Measurements from ENCODE around the gene LSG1.

LSG1 gene

GRCh38 chr3:194671900-194672808 is at the start of gene LSG1:
TSS of gene LSG1 (minus strand) at chr3:194672191. CDS start at chr3:194672162, 29 bp downstream.
- peak; percentile 92 for DNase-seq

- DNase-seq: no peak
Measured at GRCh38 chr3:194720048-194720447, 48.1 kb upstream of the LSG1 start.

GRCh38 chr3:194718079-194718478 is 46.1 kb upstream of the LSG1 start:
- no peak for DNase-seq

GRCh38 chr3:194715022-194715800 is 43.2 kb upstream of the LSG1 start:
- peak; percentile 19 for DNase-seq

- DNase-seq: no peak
Measured at GRCh38 chr3:194714564-194714963, 42.6 kb upstream of the LSG1 start.

GRCh38 chr3:194714137-194714455 is 42.1 kb upstream of the LSG1 start:
- no peak for DNase-seq

- no peak for DNase-seq
Measured at GRCh38 chr3:194713299-194714136, 41.5 kb upstream of the LSG1 start.

GRCh38 chr3:194711913-194712312 is 39.9 kb upstream of the LSG1 start:
- no peak for DNase-seq

GRCh38 chr3:194711286-194711685 is 39.3 kb upstream of the LSG1 start:
- no peak for DNase-seq

GRCh38 chr3:194707147-194707540 is 35.2 kb upstream of the LSG1 start:
- DNase-seq: no peak

GRCh38 chr3:194705761-194706160 is 33.8 kb upstream of the LSG1 start:
- no peak for DNase-seq

GRCh38 chr3:194705227-194705626 is 33.2 kb upstream of the LSG1 start:
- DNase-seq: no peak

GRCh38 chr3:194702545-194702944 is 30.6 kb upstream of the LSG1 start:
- DNase-seq: no peak

GRCh38 chr3:194696702-194697101 is 24.7 kb upstream of the LSG1 start:
- no peak for DNase-seq

GRCh38 chr3:194691481-194692283 is 19.7 kb upstream of the LSG1 start:
- DNase-seq: no peak

- no peak for DNase-seq
Measured at GRCh38 chr3:194690501-194691372, 18.7 kb upstream of the LSG1 start.

- DNase-seq: no peak
Measured at GRCh38 chr3:194689493-194689944, 17.5 kb upstream of the LSG1 start.

GRCh38 chr3:194688946-194689345 is 17.0 kb upstream of the LSG1 start:
- no peak for DNase-seq

- DNase-seq: peak; percentile 32
Measured at GRCh38 chr3:194688200-194688740, 16.3 kb upstream of the LSG1 start.

- peak; percentile 75 for DNase-seq
Measured at GRCh38 chr3:194687638-194688199, 15.7 kb upstream of the LSG1 start.
